ENCODE measurements around the gene LYRM1. TPM values are rescaled to one million over a fixed set of nuclear protein-coding genes. Genes with fewer than 3 reads are reported as not detected.

The LYRM1 gene
- total RNA-seq, 4 donors from 2014 or later = 17.4 to 37.3 (median 30.0) TPM

DNA sequence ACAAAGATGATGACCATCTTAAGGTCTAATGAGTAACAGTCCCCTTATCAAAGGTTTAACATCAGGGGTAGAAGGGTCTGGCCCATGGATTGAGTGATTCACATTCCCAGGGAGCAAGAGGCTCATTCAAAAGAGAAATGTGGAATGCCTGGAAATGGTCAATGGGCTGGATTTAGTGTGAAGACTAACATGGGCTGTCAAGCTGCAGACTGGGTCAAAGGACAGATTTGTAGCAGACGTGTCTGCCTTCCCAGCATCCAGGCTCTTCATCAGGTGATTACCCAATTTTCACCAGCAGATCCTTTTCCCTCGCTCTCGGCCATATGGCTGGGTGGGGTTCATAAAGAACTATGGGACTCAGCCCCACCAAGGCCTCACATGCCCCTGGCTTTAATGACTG is 27.2 kb upstream of the LYRM1 start:
- no peak for DNase-seq (ENCODE audit: low spot score in 2 of 2)
- 95% methylated on average over 3 of the region's 3 CpGs for WGBS
- Histone ChIP-seq H3K27me3 (no peaks in the 10 kb centered on the region), H3K9me3 (no peaks in the 10 kb centered on the region), H3K36me3 (no peaks in the 10 kb centered on the region), H3K27ac (no peak overlapping the region), H3K4me1 (peaks cover 69% of the 10 kb centered on the region), H3K4me3 (no peak overlapping the region)
- TF ChIP-seq EP300 (IDR thresholded peaks at IDR 0.05) = no peak
- no peak for TF ChIP-seq POLR2A (IDR thresholded peaks at IDR 0.05)
- TF ChIP-seq POLR2AphosphoS5 (IDR thresholded peaks at IDR 0.05) = no peak
- TF ChIP-seq, protein P1, sequence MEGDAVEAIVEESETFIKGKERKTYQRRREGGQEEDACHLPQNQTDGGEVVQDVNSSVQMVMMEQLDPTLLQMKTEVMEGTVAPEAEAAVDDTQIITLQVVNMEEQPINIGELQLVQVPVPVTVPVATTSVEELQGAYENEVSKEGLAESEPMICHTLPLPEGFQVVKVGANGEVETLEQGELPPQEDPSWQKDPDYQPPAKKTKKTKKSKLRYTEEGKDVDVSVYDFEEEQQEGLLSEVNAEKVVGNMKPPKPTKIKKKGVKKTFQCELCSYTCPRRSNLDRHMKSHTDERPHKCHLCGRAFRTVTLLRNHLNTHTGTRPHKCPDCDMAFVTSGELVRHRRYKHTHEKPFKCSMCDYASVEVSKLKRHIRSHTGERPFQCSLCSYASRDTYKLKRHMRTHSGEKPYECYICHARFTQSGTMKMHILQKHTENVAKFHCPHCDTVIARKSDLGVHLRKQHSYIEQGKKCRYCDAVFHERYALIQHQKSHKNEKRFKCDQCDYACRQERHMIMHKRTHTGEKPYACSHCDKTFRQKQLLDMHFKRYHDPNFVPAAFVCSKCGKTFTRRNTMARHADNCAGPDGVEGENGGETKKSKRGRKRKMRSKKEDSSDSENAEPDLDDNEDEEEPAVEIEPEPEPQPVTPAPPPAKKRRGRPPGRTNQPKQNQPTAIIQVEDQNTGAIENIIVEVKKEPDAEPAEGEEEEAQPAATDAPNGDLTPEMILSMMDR (IDR thresholded peaks at IDR 0.05) = no peak

DNA sequence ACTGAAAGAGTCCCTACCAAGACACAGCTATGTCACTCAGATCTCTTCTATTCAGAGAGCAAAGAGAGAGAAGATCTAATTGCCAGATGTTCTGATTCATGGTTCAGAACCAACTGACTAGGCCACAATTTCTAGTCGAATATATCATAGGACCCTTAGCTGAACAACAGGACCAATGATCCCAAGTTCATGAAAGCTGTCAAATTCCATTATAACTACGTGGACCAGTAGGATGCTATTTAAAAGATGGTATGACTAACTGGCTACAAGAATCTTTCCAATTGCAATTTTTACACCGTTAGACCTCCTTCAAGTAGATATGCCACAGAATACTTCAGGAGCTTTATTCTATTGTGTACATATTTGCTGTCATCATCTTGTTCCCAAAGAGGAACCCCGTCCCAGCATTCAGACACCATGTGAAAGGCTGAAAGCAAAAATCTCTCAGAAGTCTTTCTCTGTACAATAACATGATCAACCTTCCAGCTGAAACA is 26.4 kb upstream of the LYRM1 start:
- H3K4me1 ChIP-seq = peaks cover 69% of the 10 kb centered on the region
- H3K36me3 ChIP-seq = no peaks in the 10 kb centered on the region
- H3K27me3 ChIP-seq = no peaks in the 10 kb centered on the region
- H3K9me3 ChIP-seq = no peaks in the 10 kb centered on the region
- no peak overlapping the region for H3K4me3 ChIP-seq
- DNase-seq (ENCODE audit: low spot score in 2 of 2) = no peak
- no peak for TF ChIP-seq POLR2A (IDR thresholded peaks at IDR 0.05)
- no peak for TF ChIP-seq EP300 (IDR thresholded peaks at IDR 0.05)
- TF ChIP-seq, protein P1 (IDR thresholded peaks at IDR 0.05) = no peak
- no peak for TF ChIP-seq POLR2AphosphoS5 (IDR thresholded peaks at IDR 0.05)
- peak overlapping the region; percentile 7 for H3K27ac ChIP-seq
- 53% methylated on average over 4 of the region's 4 CpGs for WGBS

DNA sequence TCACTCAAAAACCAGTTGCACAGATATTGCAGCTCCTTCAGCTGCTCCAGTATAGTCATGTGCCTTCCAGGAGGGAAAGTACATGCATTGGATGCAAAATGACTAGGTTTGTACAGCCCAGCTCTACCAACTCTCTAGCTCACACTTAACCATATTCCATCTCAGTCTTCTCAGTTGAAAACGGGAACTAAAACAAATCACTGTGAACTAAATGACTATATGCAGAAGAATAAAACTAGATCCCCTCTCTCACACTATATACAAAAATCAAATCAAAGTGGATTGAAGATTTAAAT is 25.3 kb upstream of the LYRM1 start:
- no peaks in the 10 kb centered on the region for H3K27me3 ChIP-seq
- TF ChIP-seq, protein P1 (IDR thresholded peaks at IDR 0.05) = no peak
- no peak for TF ChIP-seq POLR2A (IDR thresholded peaks at IDR 0.05)
- TF ChIP-seq POLR2AphosphoS5 (IDR thresholded peaks at IDR 0.05) = no peak
- no peak for TF ChIP-seq EP300 (IDR thresholded peaks at IDR 0.05)
- H3K27ac ChIP-seq = no peak overlapping the region
- H3K4me3 ChIP-seq = no peak overlapping the region
- peaks cover 68% of the 10 kb centered on the region for H3K4me1 ChIP-seq
- 61% methylated on average over 1 of the region's 1 CpG for WGBS
- H3K9me3 ChIP-seq = no peaks in the 10 kb centered on the region
- H3K36me3 ChIP-seq = no peaks in the 10 kb centered on the region
- no peak for DNase-seq (ENCODE audit: low spot score in 2 of 2)

DNA sequence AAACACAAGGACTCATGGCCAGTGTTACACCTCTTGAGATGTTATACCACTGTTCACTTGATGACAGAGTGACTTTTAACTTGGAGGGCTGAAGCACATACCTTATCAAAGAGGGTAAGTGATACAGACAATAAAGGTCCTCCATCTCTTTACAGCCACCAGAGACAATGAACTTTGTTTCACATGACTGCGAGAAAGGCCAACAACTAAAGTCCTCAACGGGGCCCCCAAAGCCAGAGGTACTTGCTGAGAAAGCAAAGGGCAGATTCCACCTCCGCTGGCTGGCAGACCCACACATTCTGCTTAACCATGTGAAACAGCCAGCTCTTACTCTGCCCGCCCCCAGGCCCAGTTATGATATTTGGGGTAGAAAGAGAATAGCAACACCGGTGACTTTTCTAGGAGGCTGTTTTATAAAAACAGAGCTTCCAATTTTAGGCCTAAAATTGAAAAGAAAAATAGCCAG is 21.9 kb upstream of the LYRM1 start:
- no peak overlapping the region for H3K4me3 ChIP-seq
- no peaks in the 10 kb centered on the region for H3K27me3 ChIP-seq
- WGBS = 60% methylated on average over 5 of the region's 5 CpGs
- TF ChIP-seq POLR2AphosphoS5 (IDR thresholded peaks at IDR 0.05) (no peak), EP300 (IDR thresholded peaks at IDR 0.05) (no peak), POLR2A (IDR thresholded peaks at IDR 0.05) (no peak)
- TF ChIP-seq, protein P1 (IDR thresholded peaks at IDR 0.05) = no peak
- peak overlapping the region; percentile 60 for H3K27ac ChIP-seq
- H3K4me1 ChIP-seq = peaks cover 61% of the 10 kb centered on the region
- no peaks in the 10 kb centered on the region for H3K36me3 ChIP-seq
- no peaks in the 10 kb centered on the region for H3K9me3 ChIP-seq
- DNase-seq (ENCODE audit: low spot score in 2 of 2) = no peak

DNA sequence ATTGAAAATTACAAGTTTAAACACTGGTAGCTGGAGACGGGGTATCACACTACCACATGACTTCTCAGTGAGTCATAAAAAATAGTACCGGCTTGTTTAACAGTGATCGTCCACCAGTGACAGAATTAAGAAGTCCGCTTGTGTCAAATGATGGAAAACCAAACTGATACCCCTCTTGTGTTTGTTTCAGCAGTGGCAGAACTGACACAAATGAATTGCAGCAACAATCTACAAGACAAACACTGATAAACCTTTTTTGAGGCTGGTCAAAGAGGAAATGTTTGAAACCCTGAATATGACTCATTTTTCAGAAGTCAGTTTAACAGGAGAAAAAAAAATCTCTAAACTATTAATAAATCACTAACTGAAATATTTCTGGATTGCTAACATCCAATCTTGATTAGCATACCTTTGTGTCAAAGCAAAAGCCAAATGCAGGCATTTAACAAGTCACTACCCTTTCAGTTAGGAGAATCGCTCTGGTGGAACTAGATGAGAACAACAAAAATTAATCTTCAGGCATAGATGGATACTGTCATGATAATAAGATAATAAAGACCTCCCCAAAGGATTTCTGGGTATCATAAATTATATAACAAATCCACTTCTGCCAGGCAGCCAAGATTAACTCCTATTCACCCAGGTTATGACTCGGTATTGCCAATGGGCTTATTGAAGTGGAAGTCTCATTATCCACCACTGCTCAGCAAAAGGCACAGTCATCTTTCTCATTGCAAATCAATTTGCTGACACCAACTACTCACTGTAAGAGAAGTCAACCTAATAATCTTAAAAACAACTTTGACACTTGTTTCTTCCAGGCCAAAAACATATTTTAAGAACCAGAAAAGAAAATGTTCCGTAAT is 21.2 kb upstream of the LYRM1 start:
- no peaks in the 10 kb centered on the region for H3K27me3 ChIP-seq
- DNase-seq (ENCODE audit: low spot score in 2 of 2) = no peak
- H3K36me3 ChIP-seq = no peaks in the 10 kb centered on the region
- peaks cover 62% of the 10 kb centered on the region for H3K4me1 ChIP-seq
- 31% methylated on average over 7 of the region's 7 CpGs for WGBS
- H3K9me3 ChIP-seq = no peaks in the 10 kb centered on the region
- TF ChIP-seq, protein P1 (IDR thresholded peaks at IDR 0.05) = no peak
- TF ChIP-seq EP300 (IDR thresholded peaks at IDR 0.05) = no peak
- H3K27ac ChIP-seq = peak overlapping the region; percentile 60
- no peak overlapping the region for H3K4me3 ChIP-seq

Data from suprapubic skin (tissue), 4 donors.